Activated T-cell treated with anti-CD3 and anti-CD28 coated beads, Interleukin-2, amount 50 U/mL, for 48 hours (primary cell): ENCODE results near the gene MSI2.

ENCODE experiments used
- DNase-seq, 2 experiments: peaks; one replicate each; pipeline ENCODE4 v3.0.0-alpha.2; 2020

The MSI2 gene

DNA sequence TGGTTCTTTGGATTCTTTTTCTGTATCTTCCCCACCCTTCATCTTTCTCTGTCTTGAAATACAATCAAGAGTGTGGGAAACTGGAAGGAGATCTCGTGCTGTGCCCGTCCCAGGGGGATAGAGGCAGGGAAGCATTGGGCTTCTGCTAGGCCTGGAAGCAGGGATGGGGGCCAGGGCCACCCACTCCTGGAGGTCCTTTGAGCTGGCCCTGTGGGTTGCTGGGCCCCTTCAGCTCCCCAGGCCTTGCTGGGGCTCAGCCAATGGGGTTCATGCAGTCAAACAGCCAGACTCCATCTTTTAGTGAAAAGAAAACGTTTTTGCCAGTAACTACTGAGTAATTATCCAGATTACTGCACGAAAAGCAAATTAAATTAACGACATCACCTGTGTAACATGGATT is 421.0 kb downstream of the MSI2 start:
- DNase-seq, result peak in 1 of 2 experiments; percentile 4

- no peak for DNase-seq
These were observed 421.5 kb downstream of the MSI2 start for GRCh38 chr17:57677858-57678257.

DNA sequence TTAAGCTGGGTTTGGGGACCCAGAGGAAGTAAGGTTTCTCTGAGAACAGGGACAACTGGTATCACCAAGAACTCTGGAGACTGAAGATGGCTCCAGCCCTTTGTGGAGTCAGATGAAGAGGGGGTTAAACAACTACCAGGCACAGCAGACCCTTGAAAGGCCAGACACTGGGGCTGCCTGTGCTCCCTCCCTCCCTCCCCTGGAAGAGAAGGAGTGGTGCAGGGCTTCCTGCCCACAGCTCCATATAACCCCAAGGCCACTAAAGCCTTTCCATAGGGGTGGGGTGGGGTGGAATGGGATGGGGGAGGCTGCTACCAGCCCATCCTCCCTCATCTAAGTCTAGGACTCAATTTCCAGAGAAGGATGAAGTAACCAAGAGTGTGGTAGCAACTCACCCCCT is 422.1 kb downstream of the MSI2 start:
- DNase-seq, result peak; percentile 12 to 14

DNA sequence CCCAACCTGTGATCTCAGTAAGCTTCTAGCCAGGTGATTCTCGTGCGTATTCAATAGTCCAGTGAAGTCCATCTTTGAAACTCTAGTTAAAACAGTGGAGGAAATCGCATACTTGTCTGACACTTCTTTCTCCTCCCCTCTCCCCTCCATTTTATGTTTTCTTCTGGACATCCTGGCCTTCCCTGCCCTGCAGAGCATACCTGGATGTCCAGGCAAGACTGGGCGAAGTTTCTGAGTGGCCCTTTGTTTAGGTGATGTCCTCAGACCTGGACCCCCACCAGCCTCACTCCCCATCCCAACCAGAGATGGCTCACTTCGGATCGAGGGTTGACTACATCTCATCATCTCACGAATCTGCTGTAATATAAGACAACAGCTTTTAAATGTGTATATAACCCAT is 423.0 kb downstream of the MSI2 start:
- DNase-seq, result no peak

DNA sequence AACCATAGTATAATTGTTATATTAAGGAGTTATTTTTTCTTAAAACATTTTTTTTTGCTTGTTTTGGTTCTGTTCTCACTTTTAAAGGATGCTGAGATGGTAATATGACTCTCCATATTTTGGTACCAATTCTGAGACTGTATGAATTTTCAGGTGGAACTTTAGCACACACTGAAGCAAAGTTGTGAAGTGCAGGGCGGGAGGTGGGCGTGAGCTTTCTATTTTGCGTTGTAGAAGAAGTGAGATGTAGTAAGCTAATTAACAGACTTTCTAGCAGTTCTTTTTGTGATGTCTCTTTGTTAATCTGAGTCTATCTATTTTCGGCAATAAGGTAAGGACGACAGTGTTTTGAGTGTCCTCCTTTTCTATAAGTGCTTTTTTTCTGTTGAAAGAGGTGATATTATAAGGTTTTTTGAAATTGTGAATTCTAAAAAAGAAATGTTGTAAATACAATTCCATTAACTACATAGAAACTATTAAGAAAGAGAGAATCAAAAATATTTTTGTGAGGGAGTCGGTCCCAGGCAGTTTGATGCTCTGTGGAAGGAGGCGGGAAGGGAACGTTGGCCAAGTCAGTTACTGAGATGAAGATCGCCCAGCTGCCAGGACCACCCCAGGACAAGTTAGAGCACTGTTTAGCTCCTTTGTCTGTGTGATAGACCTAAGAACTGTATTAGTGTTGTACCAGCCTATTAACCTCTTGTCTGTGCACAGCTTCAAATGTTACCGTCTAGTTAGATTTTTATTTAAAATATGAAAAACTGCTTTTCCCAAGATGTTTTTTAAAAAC is 423.8 kb downstream of the MSI2 start:
- DNase-seq, result no peak

DNA sequence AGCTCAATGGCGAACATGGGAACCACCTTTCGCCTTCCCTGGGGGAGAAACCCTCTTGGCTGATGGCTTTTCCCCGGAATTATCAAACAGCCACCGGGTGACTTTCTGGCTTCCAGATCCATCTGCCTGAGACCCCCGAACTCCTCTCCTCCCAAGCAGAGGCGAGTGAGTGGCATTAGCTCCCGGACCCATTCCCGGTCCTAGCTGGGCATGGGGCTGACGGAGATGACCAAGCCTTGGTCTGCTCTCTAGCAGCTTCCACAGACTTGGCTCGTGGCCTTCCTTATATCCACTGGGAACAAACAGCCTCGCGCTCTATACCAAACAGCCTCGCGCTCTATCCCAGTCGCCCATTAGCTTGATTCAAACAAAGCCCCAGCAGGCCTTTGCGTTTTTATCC is 426.4 kb downstream of the MSI2 start:
- DNase-seq, result no peak

- DNase-seq, result no peak
These were observed 428.6 kb downstream of the MSI2 start for GRCh38 chr17:57684711-57685498.

GRCh38 chr17:57685499-57686132 is 429.3 kb downstream of the MSI2 start:
- peak in 1 of 2 experiments; percentile 6 for DNase-seq

- DNase-seq, result no peak
These were observed 431.3 kb downstream of the MSI2 start for GRCh38 chr17:57687642-57688041.

DNA sequence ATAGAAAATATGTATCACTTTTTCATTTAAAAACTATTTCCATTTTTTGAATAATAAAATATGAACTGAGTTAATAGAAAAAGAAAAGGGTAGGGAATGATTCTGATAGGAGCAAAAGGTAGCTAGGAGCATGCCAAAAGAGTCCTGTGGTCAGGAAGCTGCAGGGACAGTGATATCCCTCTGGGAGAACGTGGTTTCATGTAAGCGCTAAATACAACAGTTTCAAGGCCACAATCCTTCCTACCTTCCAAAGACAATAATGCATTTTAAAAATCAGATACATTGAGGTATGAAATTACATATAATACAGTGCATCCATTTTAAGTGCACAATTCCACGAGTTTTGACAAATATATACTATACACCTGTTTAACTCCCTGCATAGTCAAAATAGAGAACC is 432.9 kb downstream of the MSI2 start:
- no peak for DNase-seq

DNA sequence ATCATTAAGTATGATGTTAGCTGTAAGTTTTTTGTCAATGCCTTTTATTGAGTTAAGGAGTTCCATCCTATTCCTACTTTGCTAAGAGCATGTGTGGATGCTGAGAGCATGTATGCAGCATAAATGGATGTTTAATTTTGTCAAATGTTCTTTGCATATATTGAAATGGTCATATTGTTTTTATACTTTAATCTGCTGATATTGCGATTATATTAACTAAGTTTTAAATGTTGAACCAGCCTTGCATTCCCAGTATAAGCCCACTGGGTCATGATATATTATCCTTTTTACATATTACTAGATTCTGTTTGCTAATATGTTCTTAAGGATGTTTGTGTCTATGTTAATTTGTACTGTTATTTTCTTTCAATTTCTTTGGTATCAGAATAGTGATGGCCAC is 435.6 kb downstream of the MSI2 start:
- no peak for DNase-seq

DNA sequence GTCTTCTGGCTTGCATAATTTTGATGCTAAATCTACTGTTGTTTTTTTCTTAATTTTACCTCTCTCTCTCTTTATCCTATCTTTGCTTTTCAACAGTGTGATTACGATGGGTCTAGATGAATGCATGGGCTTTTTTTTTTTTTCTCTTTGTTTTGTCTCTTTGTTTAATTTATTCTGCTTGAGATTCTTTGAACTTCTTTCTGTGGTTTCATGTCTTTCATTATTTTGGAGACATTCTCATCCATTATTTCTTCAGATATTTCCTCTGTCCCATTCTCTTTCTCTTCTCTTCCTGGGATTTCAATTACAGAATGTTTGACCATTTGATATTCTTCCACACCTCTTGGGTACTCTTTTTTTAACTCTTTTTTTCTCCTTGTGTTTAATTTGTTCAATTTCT is 436.4 kb downstream of the MSI2 start:
- DNase-seq, result no peak

DNA sequence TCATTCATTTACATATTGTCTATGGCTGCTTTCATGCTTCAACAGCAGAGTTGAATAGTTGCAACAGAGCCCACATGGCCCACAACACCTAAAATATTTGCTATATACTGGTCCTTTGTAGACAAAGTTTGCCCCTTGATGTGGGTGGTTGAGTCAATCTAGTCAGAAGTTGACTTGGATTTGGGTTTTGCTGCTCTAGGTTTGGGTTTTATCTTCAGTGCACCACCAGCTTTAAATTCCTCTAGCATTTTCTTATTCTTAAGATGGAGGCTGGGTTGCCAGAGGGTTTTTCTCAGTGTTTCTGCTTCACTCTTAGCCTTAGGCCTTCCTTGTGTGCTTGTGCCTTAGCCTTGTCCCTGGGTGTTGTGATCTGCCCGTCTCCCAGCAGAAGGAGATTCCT is 437.7 kb downstream of the MSI2 start:
- no peak for DNase-seq

GRCh38 chr17:57696050-57696449 is 439.7 kb downstream of the MSI2 start:
- DNase-seq, result no peak

DNA sequence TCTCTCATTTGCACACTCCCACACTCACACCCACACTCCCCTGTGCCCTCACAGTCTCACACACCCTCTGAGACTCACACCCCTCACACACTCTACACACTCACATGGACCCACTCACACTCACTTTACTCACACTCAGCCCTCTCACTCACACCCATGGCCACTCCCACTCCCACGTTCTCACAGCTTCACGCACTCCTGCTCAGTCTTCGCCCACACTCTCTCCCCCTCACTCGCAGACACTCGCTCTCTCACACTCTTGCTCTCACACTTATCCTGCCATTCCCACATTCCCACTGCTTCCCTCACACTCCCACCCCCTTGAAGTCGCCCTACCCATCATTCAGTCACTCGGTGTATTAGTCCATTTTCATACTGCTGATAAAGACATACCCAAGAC is 440.9 kb downstream of the MSI2 start:
- DNase-seq, result no peak

- DNase-seq, result peak; percentile 38 to 54
These were observed 441.8 kb downstream of the MSI2 start for GRCh38 chr17:57697891-57698711.

GRCh38 chr17:57699751-57700219 is 443.5 kb downstream of the MSI2 start:
- no peak for DNase-seq

- DNase-seq, result no peak
These were observed 444.8 kb downstream of the MSI2 start for GRCh38 chr17:57701124-57701523.

DNA sequence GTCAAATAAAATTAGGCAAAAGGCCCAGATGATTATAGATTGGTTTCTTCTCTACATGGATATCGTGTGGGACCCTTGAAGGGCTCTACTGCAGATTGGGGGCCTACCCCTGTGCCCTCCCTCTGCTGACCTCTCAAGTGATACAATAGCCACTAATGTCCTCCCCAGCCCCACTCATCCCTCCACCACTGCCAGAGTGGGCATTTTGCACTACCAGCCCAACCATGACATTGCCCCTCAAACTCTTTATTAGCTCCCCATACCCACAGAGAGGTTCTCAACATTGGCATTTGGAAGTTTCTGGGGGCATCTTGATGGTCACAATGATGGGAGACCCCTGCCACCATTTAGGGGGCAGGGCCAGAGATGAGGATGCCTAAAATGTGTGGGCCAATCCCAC is 446.9 kb downstream of the MSI2 start:
- DNase-seq, result no peak

DNA sequence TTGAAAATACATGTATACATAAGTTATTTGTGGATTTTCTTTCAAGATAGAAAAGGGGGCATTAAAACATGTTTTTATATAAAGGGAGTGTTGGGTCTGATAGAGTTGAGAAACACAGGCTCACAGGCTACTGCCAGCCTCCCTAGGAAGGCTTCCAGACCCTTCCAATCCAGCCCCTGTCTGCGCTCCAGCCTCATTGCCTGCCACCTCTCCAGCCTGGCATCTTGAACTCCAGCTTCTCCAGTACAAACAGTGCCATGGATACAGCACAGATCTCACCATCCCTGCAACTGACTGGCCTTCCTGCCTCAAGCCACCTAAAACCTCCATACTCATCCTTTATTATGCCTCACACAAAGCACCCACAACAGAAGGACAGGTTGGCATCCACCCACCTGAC is 448.1 kb downstream of the MSI2 start:
- no peak for DNase-seq

DNA sequence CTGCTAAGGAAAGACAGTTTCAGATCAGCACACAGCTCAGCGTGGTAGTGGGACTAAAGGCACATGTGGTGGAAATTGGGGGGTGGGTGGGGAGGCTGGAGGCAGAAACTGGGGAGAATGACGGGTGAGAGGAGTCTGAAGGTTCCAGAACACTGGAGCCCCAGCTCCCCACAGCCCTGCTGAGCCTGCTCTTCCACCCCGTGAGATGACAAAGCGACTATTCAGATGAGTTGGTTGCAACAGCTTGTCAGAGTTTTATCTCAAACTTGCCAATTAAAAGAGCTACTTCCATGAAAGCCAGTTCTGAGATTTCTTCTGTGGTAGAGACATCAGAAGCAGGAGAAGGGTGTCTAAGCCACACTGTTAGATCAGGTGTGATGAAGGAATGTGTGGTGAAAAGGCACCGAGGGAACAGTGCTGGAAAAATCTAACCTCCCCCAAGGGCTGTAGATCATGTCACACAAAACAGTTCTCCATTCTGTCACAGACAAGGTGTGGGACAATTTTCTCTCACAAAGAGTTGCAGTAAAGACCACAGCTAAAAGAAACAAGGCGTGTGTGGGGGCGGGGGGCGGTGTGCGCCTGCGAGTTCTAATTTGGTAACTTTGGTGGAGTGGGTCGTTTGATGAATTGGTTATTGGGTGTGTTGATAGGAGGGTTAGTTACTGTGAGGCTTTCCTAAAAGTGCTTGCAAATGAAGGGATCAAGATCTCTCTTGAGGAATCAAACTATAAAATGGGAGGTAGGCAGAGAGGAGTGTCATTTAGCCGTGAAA is 449.8 kb downstream of the MSI2 start:
- DNase-seq, result no peak

DNA sequence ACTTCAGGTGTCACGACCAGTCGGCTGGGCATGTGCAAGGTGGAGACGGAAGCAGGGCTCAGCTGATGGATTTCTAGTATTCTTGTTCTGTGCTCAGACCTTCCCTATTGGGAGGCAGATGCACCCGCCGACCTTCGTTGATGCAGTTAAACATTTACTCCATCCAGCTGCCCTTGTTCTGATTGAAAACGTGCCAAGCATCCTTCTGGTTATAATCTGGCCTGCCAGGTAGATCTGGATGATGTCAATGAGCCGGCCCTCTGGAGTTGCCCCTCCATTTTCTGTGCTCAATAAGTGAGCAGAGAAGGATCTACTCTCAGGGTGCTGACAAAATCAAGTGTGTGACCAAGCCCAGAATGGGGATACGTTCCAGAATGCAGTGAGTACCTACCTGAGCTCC is 450.4 kb downstream of the MSI2 start:
- DNase-seq, result no peak
